Mesenchymal stem cell (in vitro differentiated cells and primary cell): ENCODE data around the gene DYSF.

Experiments
- DNase-seq: peaks from one replicate; pipeline ENCODE4 v3.0.0-alpha.2; 2013
- H2AFZ ChIP-seq: one replicate; pipeline ENCODE4 v1.6.1; 2013; ENCODE audit warnings: low read depth, mild to moderate bottlenecking, control low read depth, inconsistent platforms, low read length, moderate library complexity
- H2AK5ac ChIP-seq: 2 replicates; pipeline ENCODE4 v1.6.1; 2013; ENCODE audit warnings: low read length, moderate library complexity, mild to moderate bottlenecking, inconsistent platforms; ENCODE audit not compliant: severe bottlenecking
- H2BK120ac ChIP-seq: one replicate; pipeline ENCODE4 v1.6.1; 2013; ENCODE audit warnings: low read depth, mild to moderate bottlenecking, inconsistent platforms, low read length, moderate library complexity
- H2BK12ac ChIP-seq, 2 experiments: one replicate each; pipeline ENCODE4 v1.6.1; 2013; ENCODE audit warnings: inconsistent platforms in 2 of 2, low read length in 2 of 2, mild to moderate bottlenecking in 2 of 2, moderate library complexity in 2 of 2, control low read depth in 1 of 2
- H2BK15ac ChIP-seq: one replicate; pipeline ENCODE4 v1.6.1; 2013; ENCODE audit warnings: mild to moderate bottlenecking, low read depth, inconsistent platforms; ENCODE audit not compliant: poor library complexity, severe bottlenecking
- H2BK5ac ChIP-seq: 2 replicates; pipeline ENCODE4 v1.6.1; 2013; ENCODE audit warnings: low read depth, mild to moderate bottlenecking, low read length, control low read depth, inconsistent platforms; ENCODE audit not compliant: poor library complexity, severe bottlenecking
- H3K14ac ChIP-seq, 2 experiments: one replicate each; pipeline ENCODE4 v1.6.1; 2013; ENCODE audit warnings: inconsistent platforms in 2 of 2, low read length in 2 of 2, control low read depth in 1 of 2, mild to moderate bottlenecking in 1 of 2, moderate library complexity in 1 of 2
- H3K18ac ChIP-seq, 2 experiments: one replicate each; pipeline ENCODE4 v1.6.1; 2013; ENCODE audit warnings: inconsistent platforms in 2 of 2, low read length in 2 of 2, control low read depth in 1 of 2, low read depth in 1 of 2, mild to moderate bottlenecking in 1 of 2
- H3K23ac ChIP-seq, 2 experiments: one replicate each; pipeline ENCODE4 v1.6.1; 2013; ENCODE audit warnings: inconsistent platforms in 2 of 2, low read length in 2 of 2, mild to moderate bottlenecking in 2 of 2, moderate library complexity in 2 of 2, control low read depth in 1 of 2
- H3K27ac ChIP-seq: 2 replicates; pipeline ENCODE4 v1.5.1; 2013; ENCODE audit warnings: mild to moderate bottlenecking, moderate library complexity, low read length, control low read depth, inconsistent platforms; ENCODE audit not compliant: poor library complexity, severe bottlenecking
- H3K27me3 ChIP-seq, 2 experiments: 2 replicates each; pipeline versions ENCODE4 v1.6.1 to v1.7.0; 2013; ENCODE audit warnings: low read length in 2 of 2, mild to moderate bottlenecking in 2 of 2, moderate library complexity in 2 of 2, control low read depth in 1 of 2, inconsistent platforms in 1 of 2; ENCODE audit not compliant: control insufficient read depth in 1 of 2, insufficient read depth in 1 of 2
- H3K36me3 ChIP-seq, 2 experiments: 2 replicates each; pipeline versions ENCODE4 v1.6.1 to v1.7.0; 2013; ENCODE audit warnings: low read length in 2 of 2, control low read depth in 1 of 2, inconsistent platforms in 1 of 2, low read depth in 1 of 2, mild to moderate bottlenecking in 1 of 2; ENCODE audit not compliant: insufficient read depth in 2 of 2, control insufficient read depth in 1 of 2
- H3K4ac ChIP-seq, 2 experiments: one replicate each; pipeline ENCODE4 v1.6.1; 2013; ENCODE audit warnings: inconsistent platforms in 2 of 2, low read length in 2 of 2, mild to moderate bottlenecking in 2 of 2, moderate library complexity in 2 of 2, control low read depth in 1 of 2, low read depth in 1 of 2
- H3K4me1 ChIP-seq: 2 replicates; pipeline ENCODE4 v1.6.1; 2013; ENCODE audit warnings: low read depth, low read length, control low read depth; ENCODE audit not compliant: control insufficient read depth, insufficient read depth
- H3K4me2 ChIP-seq: 2 replicates; pipeline ENCODE4 v1.6.1; 2013; ENCODE audit warnings: low read length, mild to moderate bottlenecking, inconsistent platforms; ENCODE audit not compliant: poor library complexity, severe bottlenecking
- H3K4me3 ChIP-seq, 2 experiments: 2 replicates each; pipeline versions ENCODE4 v1.5.1 to v1.7.0; 2013; ENCODE audit warnings: low read length in 2 of 2, mild to moderate bottlenecking in 2 of 2, control low read depth in 1 of 2, low read depth in 1 of 2; ENCODE audit not compliant: insufficient read depth in 1 of 2
- H3K79me1 ChIP-seq: replicated peaks from 2 replicates; pipeline ENCODE4 v1.6.1; 2013; ENCODE audit warnings: mild to moderate bottlenecking, control low read depth, low read length, inconsistent platforms; ENCODE audit not compliant: poor library complexity, severe bottlenecking
- H3K9ac ChIP-seq: 2 replicates; pipeline ENCODE4 v1.7.0; 2013; ENCODE audit warnings: mild to moderate bottlenecking, low read length, moderate library complexity
- H3K9me3 ChIP-seq: 2 replicates; pipeline ENCODE4 v1.7.0; 2013; ENCODE audit warnings: mild to moderate bottlenecking, low read length; ENCODE audit not compliant: control insufficient read depth
- H4K8ac ChIP-seq: one replicate; pipeline ENCODE4 v1.6.1; 2013; ENCODE audit warnings: inconsistent platforms, mild to moderate bottlenecking, low read length, moderate library complexity
- H4K91ac ChIP-seq: one replicate; pipeline ENCODE4 v1.6.1; 2013; ENCODE audit warnings: mild to moderate bottlenecking, low read length, inconsistent platforms
- WGBS: methylation state at CpG from one replicate; pipeline ENCODE4 v1.1.7; 2013; ENCODE audit warnings: mixed read lengths; 5-methylcytosine and 5-hydroxymethylcytosine counted together

DYSF gene

GRCh38 chr2:71528749-71529148, 75.4 kb downstream of the DYSF start:
- H2BK12ac ChIP-seq: no peak overlapping the region
- H3K18ac ChIP-seq: no peak overlapping the region
- H3K4ac ChIP-seq: no peak overlapping the region
- peaks cover 0 to 70% of the 10 kb centered on the region in 2 experiments for H3K27me3 ChIP-seq
- no peak overlapping the region for H3K14ac ChIP-seq
- no peak overlapping the region for H3K4me2 ChIP-seq
- no peak overlapping the region for H3K4me3 ChIP-seq
- H3K27ac ChIP-seq: no peak overlapping the region
- H3K79me1 ChIP-seq: peaks cover 11% of the 10 kb centered on the region
- no peak overlapping the region for H2AK5ac ChIP-seq
- no peak overlapping the region for H4K8ac ChIP-seq
- no peaks in the 10 kb centered on the region for H3K9me3 ChIP-seq
- H3K23ac ChIP-seq: no peak overlapping the region
- no peak overlapping the region for H2BK15ac ChIP-seq
- H2AFZ ChIP-seq: no peak overlapping the region
- H3K4me1 ChIP-seq: peaks cover 3% of the 10 kb centered on the region
- H3K9ac ChIP-seq: no peak overlapping the region
- DNase-seq: no peak
- no peak overlapping the region for H2BK5ac ChIP-seq
- WGBS: 82% methylated on average over 4 of the region's 4 CpGs
- no peak overlapping the region for H4K91ac ChIP-seq
- H2BK120ac ChIP-seq: no peak overlapping the region
- H3K36me3 ChIP-seq: peaks cover 0 to 64% of the 10 kb centered on the region in 2 experiments

GRCh38 chr2:71530211-71530610, 76.8 kb downstream of the DYSF start:
- H3K14ac ChIP-seq: no peak overlapping the region
- no peak overlapping the region for H3K4ac ChIP-seq
- no peak overlapping the region for H2BK5ac ChIP-seq
- H3K27ac ChIP-seq: no peak overlapping the region
- no peak overlapping the region for H4K91ac ChIP-seq
- no peak overlapping the region for H2BK15ac ChIP-seq
- 75% methylated on average over 8 of the region's 8 CpGs for WGBS
- H3K36me3 ChIP-seq: peaks cover 0 to 69% of the 10 kb centered on the region in 2 experiments
- H3K18ac ChIP-seq: no peak overlapping the region
- H4K8ac ChIP-seq: no peak overlapping the region
- DNase-seq: no peak
- H3K27me3 ChIP-seq: peaks cover 0 to 62% of the 10 kb centered on the region in 2 experiments
- no peak overlapping the region for H2AFZ ChIP-seq
- H3K9ac ChIP-seq: no peak overlapping the region
- no peak overlapping the region for H3K23ac ChIP-seq
- peaks cover 3% of the 10 kb centered on the region for H3K4me1 ChIP-seq
- no peak overlapping the region for H2AK5ac ChIP-seq
- peaks cover 10% of the 10 kb centered on the region for H3K79me1 ChIP-seq
- no peak overlapping the region for H2BK12ac ChIP-seq
- H3K4me2 ChIP-seq: no peak overlapping the region
- H2BK120ac ChIP-seq: no peak overlapping the region
- no peak overlapping the region for H3K4me3 ChIP-seq
- no peaks in the 10 kb centered on the region for H3K9me3 ChIP-seq

GRCh38 chr2:71530641-71531332, 77.4 kb downstream of the DYSF start:
- 94% methylated on average over 6 of the region's 7 CpGs for WGBS
- Histone ChIP-seq H3K27me3 (peaks cover 0 to 64% of the 10 kb centered on the region in 2 experiments), H3K18ac (no peak overlapping the region), H4K91ac (no peak overlapping the region), H2BK12ac (no peak overlapping the region), H3K23ac (no peak overlapping the region), H4K8ac (no peak overlapping the region), H3K4ac (no peak overlapping the region), H2BK15ac (no peak overlapping the region), H2AK5ac (no peak overlapping the region), H3K4me2 (no peak overlapping the region), H2BK5ac (no peak overlapping the region), H3K27ac (no peak overlapping the region), H2BK120ac (no peak overlapping the region), H3K4me1 (peaks cover 3% of the 10 kb centered on the region), H3K9ac (no peak overlapping the region), H3K9me3 (no peaks in the 10 kb centered on the region), H2AFZ (no peak overlapping the region), H3K36me3 (peaks cover 0 to 72% of the 10 kb centered on the region in 2 experiments), H3K79me1 (peaks cover 10% of the 10 kb centered on the region), H3K14ac (no peak overlapping the region), H3K4me3 (no peak overlapping the region)
- DNase-seq: peak; percentile 49

- Histone ChIP-seq H3K36me3 (peaks cover 0 to 72% of the 10 kb centered on the region in 2 experiments), H3K23ac (no peak overlapping the region), H2AK5ac (no peak overlapping the region), H3K18ac (no peak overlapping the region), H3K4ac (no peak overlapping the region), H3K9ac (no peak overlapping the region), H3K27me3 (peaks cover 0 to 65% of the 10 kb centered on the region in 2 experiments), H3K4me2 (no peak overlapping the region), H4K8ac (no peak overlapping the region), H2AFZ (no peak overlapping the region), H3K4me1 (peaks cover 5% of the 10 kb centered on the region), H3K9me3 (no peaks in the 10 kb centered on the region), H3K27ac (no peak overlapping the region), H2BK12ac (no peak overlapping the region), H3K4me3 (no peak overlapping the region), H2BK15ac (no peak overlapping the region), H2BK120ac (no peak overlapping the region), H2BK5ac (no peak overlapping the region), H3K14ac (no peak overlapping the region), H4K91ac (no peak overlapping the region), H3K79me1 (peaks cover 12% of the 10 kb centered on the region)
- peak; percentile 49 for DNase-seq
- WGBS: 79% methylated on average over 7 of the region's 9 CpGs
These were observed 78.2 kb downstream of the DYSF start for GRCh38 chr2:71531522-71532047.
